Peyer's patch (tissue), 4 donors: ENCODE data around the gene MED14. TPM values are rescaled to one million over a fixed set of nuclear protein-coding genes. Genes with fewer than 3 reads are reported as not detected.

Source experiments
- DNase-seq, 3 donors: peaks; one replicate each; pipeline ENCODE4 v3.0.0-alpha.2; 2017 to 2019
- H3K27ac ChIP-seq, 4 donors: fragments of 200-600 bp; sonication (generic); one replicate each; pipeline ENCODE4 v1.5.1; 2016 to 2019
- H3K27me3 ChIP-seq, 2 donors: fragments of 200-600 bp; sonication (generic); one replicate each; pipeline ENCODE4 v1.5.1; 2019
- H3K36me3 ChIP-seq, 3 donors: fragments of 200-600 bp; sonication (generic); one replicate each; pipeline ENCODE4 v1.5.1; 2016 to 2019
- H3K4me1 ChIP-seq, 4 donors: fragments of 200-600 bp; sonication (generic); one replicate each; pipeline ENCODE4 v1.5.1; 2016 to 2019
- H3K4me3 ChIP-seq, 4 donors: fragments of 200-600 bp; sonication (generic); 1 replicate in 3 of 4; 2 replicates in 1 of 4; pipeline ENCODE4 v1.5.1; 2016 to 2019; ENCODE audit warnings: mild to moderate bottlenecking in 1 of 4
- H3K9me3 ChIP-seq, 4 donors: fragments of 200-600 bp; sonication (generic); one replicate each; pipeline ENCODE4 v1.5.1; 2016 to 2019; ENCODE audit warnings: mild to moderate bottlenecking in 1 of 4
- CTCF ChIP-seq, 6 experiments: fragments of 450-650 bp in 4 of 6; fragments of 200-600 bp in 2 of 6; sonication (generic) in 1 of 6; IDR thresholded peaks; one replicate each; pipeline ENCODE4 v1.5.1; 2017 to 2019; ENCODE audit warnings: antibody characterized with exemption in 6 of 6, mild to moderate bottlenecking in 3 of 6, moderate library complexity in 1 of 6
- POLR2A ChIP-seq, 2 donors: fragments of 450-650 bp; IDR thresholded peaks; one replicate each; pipeline ENCODE4 v1.5.1; 2017; ENCODE audit warnings: antibody characterized with exemption in 2 of 2, mild to moderate bottlenecking in 2 of 2, moderate library complexity in 2 of 2
- total RNA-seq, 4 donors: library from RNA; depleted of rRNA; stranded (reverse); fragments of >200 nt; gene quantifications; one replicate each; pipeline ENCODE4 v1.1.0, GENCODE V29; 2016

Gene MED14
- total RNA-seq, 4 donors from 2014 or later = 33.8 to 98.1 (median 83.2) TPM

- Histone ChIP-seq H3K4me1 (peaks cover 0 to 22% (median 0%) of the 10 kb centered on the region in 4 donors), H3K36me3 (no peaks in the 10 kb centered on the region), H3K27me3 (no peaks in the 10 kb centered on the region), H3K4me3 (no peak overlapping the region), H3K9me3 (no peaks in the 10 kb centered on the region), H3K27ac (peak overlapping the region in 2 of 4 donors; percentile 12 to 35)
- no peak for TF ChIP-seq CTCF (IDR thresholded peaks at IDR 0.05)
- no peak for DNase-seq
These were observed 7.6 kb downstream of the MED14 start for GRCh38 chrX:40727581-40728252.

- no peak overlapping the region for H3K27ac ChIP-seq
These were observed 8.2 kb downstream of the MED14 start for GRCh38 chrX:40727093-40727492.

GRCh38 chrX:40722930-40723329 lies 12.4 kb downstream of the MED14 start:
- Histone ChIP-seq H3K27me3 (no peaks in the 10 kb centered on the region), H3K9me3 (no peaks in the 10 kb centered on the region), H3K4me1 (peaks cover 0 to 2% (median 0%) of the 10 kb centered on the region in 4 donors), H3K4me3 (no peak overlapping the region), H3K27ac (no peak overlapping the region), H3K36me3 (no peaks in the 10 kb centered on the region)
- DNase-seq = no peak
- TF ChIP-seq POLR2A (IDR thresholded peaks at IDR 0.05) = no peak
- no peak for TF ChIP-seq CTCF (IDR thresholded peaks at IDR 0.05)

More at GRCh38 chrX:40727093-40727492, 8.2 kb downstream of the MED14 start:
- H3K4me3 ChIP-seq = no peak overlapping the region
- no peaks in the 10 kb centered on the region for H3K36me3 ChIP-seq
- H3K4me1 ChIP-seq = peaks cover 0 to 16% (median 0%) of the 10 kb centered on the region in 4 donors
- H3K9me3 ChIP-seq = no peaks in the 10 kb centered on the region
- TF ChIP-seq POLR2A (IDR thresholded peaks at IDR 0.05) = no peak
- no peak for TF ChIP-seq CTCF (IDR thresholded peaks at IDR 0.05)
- no peak for DNase-seq
- no peaks in the 10 kb centered on the region for H3K27me3 ChIP-seq

GRCh38 chrX:40721489-40722106 lies 13.7 kb downstream of the MED14 start:
- Histone ChIP-seq H3K27me3 (no peaks in the 10 kb centered on the region), H3K4me3 (no peak overlapping the region), H3K4me1 (no peaks in the 10 kb centered on the region), H3K27ac (peak overlapping the region in 1 of 4 donors; percentile 42), H3K36me3 (no peaks in the 10 kb centered on the region), H3K9me3 (no peaks in the 10 kb centered on the region)
- TF ChIP-seq CTCF (IDR thresholded peaks at IDR 0.05) (no peak), POLR2A (IDR thresholded peaks at IDR 0.05) (no peak)
- DNase-seq = no peak

- Histone ChIP-seq H3K27me3 (no peaks in the 10 kb centered on the region), H3K4me3 (no peak overlapping the region), H3K9me3 (no peaks in the 10 kb centered on the region), H3K27ac (peak overlapping the region in 2 of 4 donors; percentile 42 to 54), H3K4me1 (no peaks in the 10 kb centered on the region), H3K36me3 (no peaks in the 10 kb centered on the region)
- peak in 2 of 3 donors; percentile 55 to 57 for DNase-seq
- TF ChIP-seq CTCF (IDR thresholded peaks at IDR 0.05) (no peak), POLR2A (IDR thresholded peaks at IDR 0.05) (no peak)
These were observed 14.6 kb downstream of the MED14 start for GRCh38 chrX:40720792-40721191.
